H7 (cell line): Measurements from ENCODE around the gene SEPTIN11. TPM values are rescaled to one million over a fixed set of nuclear protein-coding genes. Genes with fewer than 3 reads are reported as not detected.
A peak's percentile ranks its signal among the peaks of the same experiment; 100 is the strongest.

Experiments used
- DNase-seq: peaks from one replicate; pipeline ENCODE4 v3.0.0; 2012
- H3K27me3 ChIP-seq: 2 replicates; pipeline ENCODE4 v1.6.0; 2011; ENCODE audit warnings: mild to moderate bottlenecking, low read length; ENCODE audit not compliant: control insufficient read depth, insufficient read depth
- H3K36me3 ChIP-seq: replicated peaks from 2 replicates; pipeline ENCODE4 v1.5.1; 2011; ENCODE audit warnings: low read length; ENCODE audit not compliant: control insufficient read depth, insufficient read depth
- H3K4me3 ChIP-seq: 2 replicates; pipeline ENCODE4 v1.5.1; 2011; ENCODE audit warnings: low read depth, mild to moderate bottlenecking, control low read depth, low read length, moderate library complexity; ENCODE audit not compliant: insufficient read depth
- total RNA-seq: library from RNA; depleted of rRNA; stranded (reverse); fragments of >200 nt; shearing (Covaris generic); gene quantifications from 2 replicates; pipeline ENCODE4 v1.2.3, GENCODE V29; 2014; rRNA removed

The SEPTIN11 gene
- total RNA-seq: 63.1 and 64.7 TPM in 2 replicates

- no peaks in the 10 kb centered on the region for H3K36me3 ChIP-seq
- peak; percentile 93 for DNase-seq
- peaks cover 12% of the 10 kb centered on the region for H3K27me3 ChIP-seq
Observed at GRCh38 chr4:76949276-76950051, at the start of gene SEPTIN11. TSS of gene SEPTIN11 (plus strand) at chr4:76949752. CDS start at chr4:76949904, 152 bp downstream.

DNA sequence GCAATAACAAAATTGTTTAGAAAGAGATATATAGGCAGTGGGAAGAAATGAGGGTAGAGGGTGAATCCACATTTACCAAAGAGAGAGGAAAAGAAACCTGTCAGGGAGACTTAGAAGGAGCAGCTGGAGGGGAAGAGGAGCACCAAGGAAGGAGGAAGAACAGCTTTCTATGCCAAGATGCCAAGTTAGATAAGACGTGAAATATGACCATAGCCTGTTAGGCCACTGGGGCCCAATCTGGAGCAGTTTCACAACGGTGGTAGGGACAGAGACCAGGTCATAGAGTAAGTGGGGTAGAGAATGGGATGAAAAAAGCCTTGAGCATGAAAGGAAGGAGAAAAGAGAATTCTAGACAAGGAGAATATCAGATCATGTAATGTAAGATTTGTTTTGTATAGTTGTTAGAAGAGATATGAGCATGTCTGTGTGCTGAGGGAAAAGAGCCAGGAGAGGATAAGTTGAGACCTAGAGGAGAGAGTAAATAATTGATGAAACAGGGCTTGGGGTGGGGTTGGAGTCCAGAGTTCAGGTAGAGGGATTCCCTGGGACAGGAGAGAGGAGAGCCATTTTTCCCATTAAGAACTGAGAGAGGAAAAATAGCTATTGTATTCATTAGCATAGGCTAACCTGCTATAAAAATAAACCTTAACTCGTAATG lies 47.2 kb upstream of the SEPTIN11 start:
- DNase-seq: no peak
- Histone ChIP-seq H3K4me3 (no peak overlapping the region), H3K36me3 (no peaks in the 10 kb centered on the region), H3K27me3 (peaks cover 26% of the 10 kb centered on the region)

More at GRCh38 chr4:76949276-76950051, at the start of gene SEPTIN11:
- peak within 1 kb of the TSS; percentile 99 for H3K4me3 ChIP-seq

- H3K27me3 ChIP-seq: peaks cover 2% of the 10 kb centered on the region; the same call in 1 of the 2 replicates
- DNase-seq: no peak
- H3K36me3 ChIP-seq: no peaks in the 10 kb centered on the region
- H3K4me3 ChIP-seq: no peak overlapping the region
Observed at GRCh38 chr4:76904646-76905190, 44.8 kb upstream of the SEPTIN11 start.

GRCh38 chr4:76905521-76905920 lies 44.0 kb upstream of the SEPTIN11 start:
- Histone ChIP-seq H3K36me3 (no peaks in the 10 kb centered on the region), H3K4me3 (no peak overlapping the region), H3K27me3 (no peaks in the 10 kb centered on the region)
- DNase-seq: no peak

GRCh38 chr4:76909711-76910110 lies 39.8 kb upstream of the SEPTIN11 start:
- Histone ChIP-seq H3K4me3 (no peak overlapping the region), H3K27me3 (no peaks in the 10 kb centered on the region), H3K36me3 (no peaks in the 10 kb centered on the region)
- DNase-seq: no peak

- Histone ChIP-seq H3K27me3 (no peaks in the 10 kb centered on the region), H3K4me3 (no peak overlapping the region), H3K36me3 (no peaks in the 10 kb centered on the region)
- no peak for DNase-seq
Observed at GRCh38 chr4:76920715-76921114, 28.8 kb upstream of the SEPTIN11 start.

DNA sequence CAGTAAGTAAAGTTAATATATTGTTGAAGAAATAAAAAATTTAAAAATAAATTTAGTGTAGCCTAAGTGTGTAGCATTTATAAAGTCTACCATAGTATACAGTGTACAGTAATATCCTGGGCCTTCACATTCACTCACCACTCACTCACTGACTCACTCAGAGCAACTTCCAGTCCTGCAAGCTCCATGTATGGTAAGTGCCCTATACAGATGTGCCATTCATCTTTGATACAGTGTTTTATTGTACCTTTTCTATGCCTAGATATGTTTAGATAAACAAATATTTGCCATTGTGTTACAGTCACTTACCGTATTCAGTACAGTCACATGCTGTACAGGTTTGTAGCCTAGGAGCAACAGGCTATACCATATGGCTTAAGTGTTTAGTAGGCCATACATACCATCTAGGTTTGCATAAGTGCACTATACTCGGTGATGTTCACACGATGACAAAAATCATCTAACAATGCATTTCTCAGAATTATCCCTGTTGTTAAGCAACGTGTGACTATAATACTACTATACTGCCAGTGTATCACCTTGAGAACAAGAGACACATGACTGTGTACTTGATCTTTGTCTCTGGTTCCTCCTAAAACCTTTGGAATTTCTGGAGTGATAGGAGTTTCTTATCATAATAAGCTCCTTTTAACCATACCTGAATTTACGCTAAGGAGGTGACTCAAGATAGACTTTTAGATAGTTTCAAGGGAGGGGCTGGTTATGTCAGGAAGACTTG lies 25.8 kb upstream of the SEPTIN11 start:
- Histone ChIP-seq H3K36me3 (no peaks in the 10 kb centered on the region), H3K4me3 (no peak overlapping the region), H3K27me3 (no peaks in the 10 kb centered on the region)
- no peak for DNase-seq

- Histone ChIP-seq H3K27me3 (no peaks in the 10 kb centered on the region), H3K4me3 (no peak overlapping the region)
- no peak for DNase-seq
Observed at GRCh38 chr4:76926841-76927240, 22.7 kb upstream of the SEPTIN11 start.

DNA sequence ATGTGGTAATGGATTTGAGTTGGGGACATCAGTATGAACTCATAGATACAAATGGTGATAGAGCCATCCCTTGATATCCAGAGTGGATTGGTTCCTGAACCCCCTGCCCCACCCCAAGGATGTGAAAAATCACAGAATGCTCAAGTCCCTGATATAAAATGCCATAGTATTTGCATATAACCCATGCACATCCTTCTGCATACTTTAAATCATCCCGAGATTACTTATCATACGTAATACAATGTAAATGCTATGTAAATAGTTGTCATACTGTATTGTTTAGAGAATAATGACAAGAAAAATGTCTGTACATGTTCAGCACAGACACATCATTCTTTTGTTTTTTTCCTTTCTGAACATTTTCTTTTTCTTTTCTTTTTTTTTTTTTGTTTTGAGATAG lies 18.9 kb upstream of the SEPTIN11 start:
- Histone ChIP-seq H3K36me3 (no peaks in the 10 kb centered on the region), H3K27me3 (no peaks in the 10 kb centered on the region), H3K4me3 (no peak overlapping the region)
- DNase-seq: no peak

More at GRCh38 chr4:76926841-76927240, 22.7 kb upstream of the SEPTIN11 start:
- no peaks in the 10 kb centered on the region for H3K36me3 ChIP-seq

- no peaks in the 10 kb centered on the region for H3K27me3 ChIP-seq
- H3K36me3 ChIP-seq: no peaks in the 10 kb centered on the region
- H3K4me3 ChIP-seq: no peak overlapping the region
- no peak for DNase-seq
Observed at GRCh38 chr4:76931087-76931486, 18.5 kb upstream of the SEPTIN11 start.

GRCh38 chr4:76931576-76932276 lies 17.8 kb upstream of the SEPTIN11 start:
- H3K36me3 ChIP-seq: no peaks in the 10 kb centered on the region
- no peaks in the 10 kb centered on the region for H3K27me3 ChIP-seq
- no peak for DNase-seq
- H3K4me3 ChIP-seq: no peak overlapping the region

GRCh38 chr4:76939184-76939583 lies 10.4 kb upstream of the SEPTIN11 start:
- no peaks in the 10 kb centered on the region for H3K27me3 ChIP-seq
- DNase-seq: no peak
- no peak overlapping the region for H3K4me3 ChIP-seq
- H3K36me3 ChIP-seq: no peaks in the 10 kb centered on the region

DNA sequence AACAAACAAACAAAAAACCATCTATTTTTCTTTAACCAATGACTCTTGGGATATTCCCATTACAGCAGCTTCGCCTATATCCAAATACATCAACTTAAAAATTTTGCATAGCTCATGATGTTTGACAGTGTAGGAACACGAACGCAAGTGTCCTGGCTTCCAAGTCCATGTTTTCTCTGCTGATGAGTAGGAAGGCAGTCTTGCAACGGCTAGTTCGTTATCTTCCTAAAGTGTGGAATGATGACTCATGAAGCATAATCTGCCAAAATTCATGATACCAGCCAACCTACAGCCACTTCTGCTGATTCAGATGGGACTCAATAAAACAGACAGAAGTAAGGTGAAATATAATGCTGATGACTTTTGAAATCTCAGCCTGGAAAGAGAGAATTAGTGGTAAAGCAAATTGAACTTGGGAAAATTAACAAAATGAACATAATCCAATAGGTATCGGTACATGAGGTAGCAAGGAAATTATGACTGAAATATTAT lies 6.4 kb upstream of the SEPTIN11 start:
- no peak for DNase-seq
- no peak overlapping the region for H3K4me3 ChIP-seq
- H3K27me3 ChIP-seq: peaks cover under 1% of the 10 kb centered on the region
- no peaks in the 10 kb centered on the region for H3K36me3 ChIP-seq

DNA sequence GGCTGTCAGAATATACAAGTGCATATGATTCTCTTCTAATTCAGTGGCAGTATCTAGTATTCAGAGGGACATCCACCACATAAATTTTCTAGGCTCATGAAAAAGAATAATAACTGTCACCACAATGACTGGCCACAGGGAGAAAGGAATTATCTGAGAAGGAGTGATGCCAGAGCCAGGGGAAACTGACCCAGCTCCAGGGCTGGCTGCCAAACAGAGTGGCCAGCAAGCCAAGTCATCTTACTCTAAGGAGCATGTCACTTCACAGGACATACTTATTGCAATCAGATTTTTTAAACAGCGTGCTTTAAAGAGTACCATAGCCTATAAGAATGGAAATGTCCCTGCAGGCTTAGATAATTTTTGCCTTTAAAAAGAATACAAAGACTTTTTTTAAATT lies 5.8 kb upstream of the SEPTIN11 start:
- Histone ChIP-seq H3K36me3 (no peaks in the 10 kb centered on the region), H3K4me3 (no peak overlapping the region), H3K27me3 (peaks cover 6% of the 10 kb centered on the region)
- no peak for DNase-seq
